DOHH2 (cell line): ENCODE measurements around the gene TLR2.

ENCODE experiments used
- H3F3A ChIP-seq: fragments of 200-600 bp; sonication (generic), shearing (Covaris generic); 2 replicates; pipeline ENCODE4 v1.6.0; 2016; ENCODE audit warnings: antibody characterized with exemption, mild to moderate bottlenecking; ENCODE audit not compliant: control insufficient read depth, insufficient read depth
- H3K27ac ChIP-seq: fragments of 200-600 bp; sonication (generic); 2 replicates; pipeline ENCODE4 v1.5.1; 2014; ENCODE audit warnings: low read depth, mild to moderate bottlenecking, low read length, moderate library complexity
- H3K27me3 ChIP-seq: fragments of 200-600 bp; sonication (generic); 2 replicates; pipeline ENCODE4 v1.6.1; 2014; ENCODE audit warnings: mild to moderate bottlenecking, low read length, mixed read lengths; ENCODE audit not compliant: control insufficient read depth
- H3K36me3 ChIP-seq: fragments of 200-600 bp; sonication (generic); 2 replicates; pipeline ENCODE4 v1.6.1; 2014; ENCODE audit warnings: mild to moderate bottlenecking, low read length, moderate library complexity, mixed read lengths; ENCODE audit not compliant: control insufficient read depth
- H3K4me1 ChIP-seq: fragments of 200-600 bp; sonication (generic); 2 replicates; pipeline ENCODE4 v1.6.1; 2014; ENCODE audit warnings: mild to moderate bottlenecking, low read length, mixed read lengths; ENCODE audit not compliant: control insufficient read depth
- H3K4me2 ChIP-seq: fragments of 200-600 bp; sonication (generic); 2 replicates; pipeline ENCODE4 v1.6.0; 2014; ENCODE audit warnings: mild to moderate bottlenecking, low read length, moderate library complexity
- H3K4me3 ChIP-seq: fragments of 200-600 bp; sonication (generic); 2 replicates; pipeline ENCODE4 v1.5.1; 2014; ENCODE audit warnings: mild to moderate bottlenecking, low read length, mixed read lengths
- H3K79me2 ChIP-seq: fragments of 200-600 bp; sonication (generic); 2 replicates; pipeline ENCODE4 v1.6.1; 2014; ENCODE audit warnings: mild to moderate bottlenecking, low read length, mixed read lengths; ENCODE audit not compliant: control insufficient read depth
- H3K9me2 ChIP-seq: fragments of 200-600 bp; sonication (generic); replicated peaks from 2 replicates; pipeline ENCODE4 v1.6.1; 2014; ENCODE audit warnings: mild to moderate bottlenecking, low read length, mixed read lengths; ENCODE audit not compliant: control insufficient read depth
- H3K9me3 ChIP-seq: fragments of 200-600 bp; sonication (generic); 2 replicates; pipeline ENCODE4 v1.6.1; 2014; ENCODE audit warnings: antibody characterized with exemption, low read length, mixed read lengths; ENCODE audit not compliant: control insufficient read depth, insufficient read depth
- H4K20me1 ChIP-seq: fragments of 200-600 bp; sonication (generic); 2 replicates; pipeline ENCODE4 v1.6.0; 2014; ENCODE audit warnings: low read depth, mild to moderate bottlenecking, antibody characterized with exemption, low read length, moderate library complexity; ENCODE audit not compliant: control insufficient read depth, insufficient read depth
- EZH2phosphoT487 ChIP-seq: fragments of 200-600 bp; sonication (generic); IDR thresholded peaks from 2 replicates; pipeline ENCODE4 v1.6.1; 2017; ENCODE audit warnings: borderline replicate concordance, mild to moderate bottlenecking, antibody characterized with exemption, low read length, moderate library complexity, mixed read lengths
- TF ChIP-seq, protein P1 (sequence below): fragments of 200-600 bp; sonication (generic); IDR thresholded peaks from one replicate; pipeline ENCODE4 v1.5.1; 2014; ENCODE audit warnings: antibody characterized with exemption, mild to moderate bottlenecking, low read depth, low read length; ENCODE audit not compliant: poor library complexity, severe bottlenecking

TLR2 gene

DNA sequence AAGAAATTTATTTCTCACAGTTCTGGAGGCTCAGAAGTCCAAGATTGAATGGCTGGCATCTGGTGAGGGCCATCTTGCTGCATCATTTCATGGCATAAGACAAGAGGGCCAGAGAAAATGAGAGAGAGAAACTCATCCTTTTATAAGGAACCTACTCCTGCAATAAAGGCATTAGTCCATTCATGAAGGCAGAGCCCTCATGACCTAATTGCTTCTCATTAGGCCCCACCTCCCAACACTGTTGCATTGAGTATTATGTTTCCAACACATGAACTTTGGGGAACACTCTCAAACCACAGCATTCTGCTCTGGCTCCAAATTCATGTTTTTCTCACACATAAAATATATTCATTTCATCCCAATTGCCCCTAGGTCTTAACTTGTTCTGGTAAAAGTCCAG is 61.6 kb downstream of the TLR2 start:
- Histone ChIP-seq H3K36me3 (no peaks in the 10 kb centered on the region), H4K20me1 (no peaks in the 10 kb centered on the region), H3K9me3 (no peaks in the 10 kb centered on the region), H3K27ac (no peak overlapping the region), H3F3A (no peaks in the 10 kb centered on the region), H3K4me2 (no peak overlapping the region), H3K4me1 (no peaks in the 10 kb centered on the region), H3K27me3 (no peaks in the 10 kb centered on the region), H3K79me2 (no peaks in the 10 kb centered on the region), H3K4me3 (no peak overlapping the region), H3K9me2 (no peaks in the 10 kb centered on the region)
- TF ChIP-seq, protein P1, sequence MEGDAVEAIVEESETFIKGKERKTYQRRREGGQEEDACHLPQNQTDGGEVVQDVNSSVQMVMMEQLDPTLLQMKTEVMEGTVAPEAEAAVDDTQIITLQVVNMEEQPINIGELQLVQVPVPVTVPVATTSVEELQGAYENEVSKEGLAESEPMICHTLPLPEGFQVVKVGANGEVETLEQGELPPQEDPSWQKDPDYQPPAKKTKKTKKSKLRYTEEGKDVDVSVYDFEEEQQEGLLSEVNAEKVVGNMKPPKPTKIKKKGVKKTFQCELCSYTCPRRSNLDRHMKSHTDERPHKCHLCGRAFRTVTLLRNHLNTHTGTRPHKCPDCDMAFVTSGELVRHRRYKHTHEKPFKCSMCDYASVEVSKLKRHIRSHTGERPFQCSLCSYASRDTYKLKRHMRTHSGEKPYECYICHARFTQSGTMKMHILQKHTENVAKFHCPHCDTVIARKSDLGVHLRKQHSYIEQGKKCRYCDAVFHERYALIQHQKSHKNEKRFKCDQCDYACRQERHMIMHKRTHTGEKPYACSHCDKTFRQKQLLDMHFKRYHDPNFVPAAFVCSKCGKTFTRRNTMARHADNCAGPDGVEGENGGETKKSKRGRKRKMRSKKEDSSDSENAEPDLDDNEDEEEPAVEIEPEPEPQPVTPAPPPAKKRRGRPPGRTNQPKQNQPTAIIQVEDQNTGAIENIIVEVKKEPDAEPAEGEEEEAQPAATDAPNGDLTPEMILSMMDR, result no peak
- no peak for TF ChIP-seq EZH2phosphoT487

DNA sequence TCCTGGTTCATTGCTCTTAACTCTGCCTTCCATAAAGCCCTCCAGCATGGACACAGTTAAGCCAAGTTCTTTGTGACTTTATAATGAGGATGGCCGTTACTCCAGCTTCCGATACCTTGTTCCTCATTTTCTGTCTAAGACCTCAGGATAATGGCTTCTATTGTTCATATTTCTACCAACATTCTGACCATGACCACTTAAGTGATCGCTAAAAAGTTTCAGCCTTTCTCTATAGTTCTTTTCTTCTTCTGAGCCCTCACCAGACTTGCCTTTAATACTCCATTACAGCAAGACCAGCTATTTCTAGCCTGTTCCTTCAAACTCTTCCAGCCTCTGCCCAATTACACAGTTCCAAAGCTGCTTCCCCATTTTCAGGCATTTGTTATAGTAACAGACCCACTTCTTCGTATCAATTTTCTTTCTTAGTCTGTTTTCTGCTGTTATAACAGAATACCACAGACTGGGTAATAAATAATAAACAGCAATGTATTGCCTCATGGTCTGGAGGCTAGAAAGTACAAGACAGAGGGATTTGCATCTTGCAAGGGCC is 63.4 kb downstream of the TLR2 start:
- H3K36me3 ChIP-seq, result no peaks in the 10 kb centered on the region
- no peak overlapping the region for H3K4me2 ChIP-seq
- peaks cover 4% of the 10 kb centered on the region; the same call in 1 of the 2 replicates for H3K27me3 ChIP-seq
- H3K9me3 ChIP-seq, result no peaks in the 10 kb centered on the region
- no peaks in the 10 kb centered on the region for H3K9me2 ChIP-seq
- no peaks in the 10 kb centered on the region for H4K20me1 ChIP-seq
- TF ChIP-seq, protein P1, result no peak
- no peak for TF ChIP-seq EZH2phosphoT487
- H3K79me2 ChIP-seq, result no peaks in the 10 kb centered on the region
- H3F3A ChIP-seq, result no peaks in the 10 kb centered on the region
- no peak overlapping the region for H3K4me3 ChIP-seq
- H3K27ac ChIP-seq, result no peak overlapping the region
- no peaks in the 10 kb centered on the region for H3K4me1 ChIP-seq

GRCh38 chr4:153748378-153748777 is 64.3 kb downstream of the TLR2 start:
- H4K20me1 ChIP-seq, result no peaks in the 10 kb centered on the region
- H3K27ac ChIP-seq, result no peak overlapping the region
- no peaks in the 10 kb centered on the region for H3K79me2 ChIP-seq
- no peak overlapping the region for H3K4me3 ChIP-seq
- no peaks in the 10 kb centered on the region for H3K9me3 ChIP-seq
- H3F3A ChIP-seq, result no peaks in the 10 kb centered on the region
- H3K9me2 ChIP-seq, result no peaks in the 10 kb centered on the region
- no peak for TF ChIP-seq EZH2phosphoT487
- TF ChIP-seq, protein P1, result no peak
- H3K4me1 ChIP-seq, result no peaks in the 10 kb centered on the region
- H3K36me3 ChIP-seq, result no peaks in the 10 kb centered on the region
- H3K27me3 ChIP-seq, result peaks cover 4% of the 10 kb centered on the region; the same call in 1 of the 2 replicates
- H3K4me2 ChIP-seq, result no peak overlapping the region
